ENCODE measurements around the gene CBY1.
A peak's percentile ranks its signal among the peaks of the same experiment; 100 is the strongest.
"Not testable (repeated sequence)": the region's sequence is repeated elsewhere in the genome, so short reads cannot be mapped to it uniquely, and the experiment has no call there.

CBY1 gene

DNA sequence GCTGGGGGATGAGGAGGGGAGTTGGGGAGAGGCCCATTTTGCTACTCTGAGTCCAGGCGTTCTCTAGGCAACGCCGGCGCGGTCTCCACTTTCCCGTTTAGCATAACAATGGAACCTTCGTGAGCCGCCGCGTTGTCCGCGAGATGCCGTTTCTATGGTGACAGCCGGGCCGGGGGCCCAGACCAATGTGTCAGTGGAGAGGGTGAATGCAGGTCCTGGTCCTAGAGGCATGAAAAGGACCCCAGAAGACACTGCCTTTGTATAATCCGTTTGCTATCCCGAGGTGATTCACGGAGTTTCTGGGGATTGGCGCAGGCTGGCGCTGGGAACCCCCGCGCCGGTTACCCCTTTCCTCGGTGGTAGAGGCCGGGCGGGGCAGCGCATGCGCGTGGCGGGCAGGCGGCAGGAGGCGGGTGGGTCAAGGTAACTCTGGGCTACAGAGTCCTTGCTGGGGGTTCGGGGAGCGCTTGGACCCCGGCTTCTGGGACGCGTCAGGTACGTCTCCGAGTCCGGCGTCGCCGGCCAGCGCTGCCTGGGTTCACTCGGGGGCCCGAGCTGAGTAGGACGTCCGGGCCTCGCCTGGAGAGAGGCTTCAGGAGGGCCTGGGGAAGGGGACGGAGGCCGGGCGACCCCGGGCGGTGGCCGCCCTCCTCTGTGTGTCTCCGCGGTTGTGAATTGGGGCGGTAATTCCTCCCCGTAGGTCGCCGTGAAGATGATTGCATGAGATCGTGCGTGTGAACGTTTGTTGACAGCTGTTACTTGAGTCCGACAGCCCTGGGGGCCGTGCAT, at the start of gene CBY1, which contains the start of gene FAM227A:
Gene CBY1 (plus strand): TSS at position 383 of the 789 bp plus-strand sequence. CDS start 11,417 bp downstream, outside the sequence.
Gene FAM227A (minus strand): TSS at position 137 of the 789 bp plus-strand sequence. CDS start 6,224 bp downstream, outside the sequence.
- DNase-seq (ENCODE audit: insufficient read length, low spot score) (peak; percentile 96), FAIRE-seq (peak; percentile 86)

DNA sequence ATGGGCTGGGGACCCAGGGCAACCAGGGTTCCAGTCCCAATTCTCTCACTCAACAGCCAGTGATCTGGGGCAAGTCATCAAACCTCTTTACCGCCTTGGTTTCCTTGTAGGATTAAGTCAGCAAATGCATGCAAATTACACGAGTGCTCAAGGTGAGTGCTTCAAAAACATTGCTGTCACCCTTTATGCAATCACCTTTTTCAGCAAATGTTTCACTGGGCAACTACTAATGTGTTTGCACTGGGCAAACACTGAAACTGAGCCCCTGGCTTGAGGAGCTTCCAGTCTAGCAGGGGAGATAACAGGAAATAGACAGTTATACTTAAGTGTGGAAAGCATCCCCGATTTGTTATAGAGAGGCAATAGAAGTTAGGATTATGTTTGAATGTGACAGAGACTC, 48.8 kb upstream of the CBY1 start:
- DNase-seq (ENCODE audit: insufficient read length, low spot score) (no peak), FAIRE-seq (no peak)

DNA sequence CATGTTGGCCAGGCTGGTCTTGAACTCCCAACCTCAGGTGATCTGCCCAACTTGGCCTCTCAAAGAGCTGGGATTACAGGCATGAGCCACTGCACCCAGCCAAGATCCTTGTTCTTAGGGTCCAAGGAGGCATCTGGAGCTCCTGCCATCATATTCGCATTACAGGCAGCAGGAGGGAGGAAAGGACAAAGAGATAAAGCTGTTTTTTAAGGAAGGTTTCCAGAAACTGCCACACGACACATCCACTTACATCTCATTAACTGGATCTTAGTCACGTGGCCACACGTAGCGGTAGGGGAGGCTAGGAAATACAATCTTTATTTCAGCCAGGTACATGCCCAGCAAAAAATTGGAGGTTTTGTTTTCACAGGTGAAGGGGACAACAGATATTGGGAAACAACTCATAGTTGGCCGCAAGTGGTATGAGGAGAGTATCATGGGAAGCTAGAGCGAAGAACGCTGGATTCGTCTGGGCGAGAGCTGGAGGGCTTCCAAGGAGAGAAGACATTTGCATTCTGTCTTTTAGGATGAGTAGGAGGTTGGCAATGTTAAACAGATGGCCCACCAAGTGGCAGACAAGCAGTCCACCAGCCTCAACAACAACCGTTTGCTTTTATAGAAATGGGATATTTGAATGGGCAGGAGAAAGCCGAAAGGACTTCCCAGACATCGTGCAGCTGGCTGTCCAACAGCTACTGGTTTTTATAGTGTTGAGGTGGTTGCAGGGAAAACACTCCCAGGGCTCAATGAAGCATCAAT, 47.3 kb upstream of the CBY1 start:
- DNase-seq (ENCODE audit: insufficient read length, low spot score) (no peak), FAIRE-seq (no peak)

DNA sequence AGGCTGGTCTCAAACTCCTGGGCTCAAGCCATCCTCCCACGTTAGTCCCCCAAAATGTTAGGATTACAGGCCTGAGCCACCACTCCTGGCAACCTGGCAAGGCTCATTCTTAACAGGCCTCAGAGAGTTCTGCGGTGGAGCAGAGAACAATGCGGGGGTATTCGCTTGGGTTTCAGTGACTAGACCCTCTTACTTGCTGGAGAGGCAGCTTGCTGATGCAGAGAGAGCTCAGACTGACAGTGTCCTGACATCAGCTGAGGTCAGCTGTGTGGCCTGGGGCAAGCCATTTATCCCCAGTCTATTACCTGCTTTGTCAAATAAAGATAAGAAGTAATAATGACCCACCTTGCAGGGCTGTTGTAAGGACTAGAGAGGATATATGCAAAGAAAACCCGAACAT, 46.2 kb upstream of the CBY1 start:
- DNase-seq (ENCODE audit: insufficient read length, low spot score) (no peak), FAIRE-seq (no peak)

DNA sequence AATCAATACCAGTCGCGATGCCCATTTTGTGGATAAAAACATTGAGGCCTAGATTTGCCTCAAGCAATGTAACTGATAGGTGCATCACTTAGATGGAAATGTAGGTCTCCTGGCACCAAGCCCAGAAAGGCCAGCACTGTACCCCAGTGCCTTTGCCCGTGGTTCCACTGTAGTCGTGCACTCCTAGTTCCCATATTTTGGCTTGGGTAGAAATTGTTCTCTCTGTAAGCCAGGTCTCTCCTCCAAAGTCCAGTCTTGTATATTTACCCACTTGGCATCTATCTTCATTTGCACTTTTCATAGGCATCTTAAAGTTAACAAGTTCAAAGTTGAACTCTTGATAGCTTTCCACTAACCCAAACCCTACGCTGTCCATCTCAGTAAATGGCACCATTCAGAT, 44.9 kb upstream of the CBY1 start:
- no peak for FAIRE-seq
- no peak for DNase-seq (ENCODE audit: insufficient read length, low spot score)

DNA sequence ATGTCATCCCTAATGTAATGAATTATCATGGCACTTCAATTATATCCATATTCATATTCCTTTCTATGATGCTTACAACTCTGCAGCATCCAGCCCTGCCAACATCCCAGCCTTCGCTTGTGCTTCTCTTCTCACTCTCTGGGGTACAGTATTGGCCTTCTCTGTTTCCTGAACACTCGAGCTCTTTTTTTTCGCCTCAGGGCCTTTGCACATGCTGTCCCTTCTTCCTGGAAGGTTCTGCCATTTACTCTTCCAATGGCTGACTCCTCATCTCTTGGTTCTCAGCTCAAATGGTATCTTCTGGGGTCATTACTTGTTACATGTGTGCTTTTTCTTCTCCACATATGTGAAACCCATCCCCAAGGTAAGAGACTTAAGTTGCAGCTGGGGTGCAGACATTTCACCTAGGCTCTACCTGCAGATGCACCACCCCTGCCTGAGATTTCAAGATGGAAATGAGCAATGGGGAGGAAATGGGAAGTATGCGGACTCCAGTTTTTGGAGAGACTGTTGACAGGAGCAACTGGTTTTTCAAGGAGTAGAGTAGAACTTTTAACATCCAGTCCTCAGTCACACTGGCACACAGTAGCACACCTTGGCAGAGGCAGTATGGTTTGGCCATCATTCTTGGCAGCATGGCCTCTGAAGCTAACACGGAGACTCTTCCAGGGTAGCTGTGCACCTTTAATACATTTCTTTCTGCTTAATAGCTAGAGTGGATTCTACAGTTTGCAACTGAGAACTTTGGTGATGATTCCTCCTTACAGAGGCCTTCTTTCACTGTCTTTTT, 44.0 kb upstream of the CBY1 start:
- DNase-seq (ENCODE audit: insufficient read length, low spot score) (no peak), FAIRE-seq (no peak)

DNA sequence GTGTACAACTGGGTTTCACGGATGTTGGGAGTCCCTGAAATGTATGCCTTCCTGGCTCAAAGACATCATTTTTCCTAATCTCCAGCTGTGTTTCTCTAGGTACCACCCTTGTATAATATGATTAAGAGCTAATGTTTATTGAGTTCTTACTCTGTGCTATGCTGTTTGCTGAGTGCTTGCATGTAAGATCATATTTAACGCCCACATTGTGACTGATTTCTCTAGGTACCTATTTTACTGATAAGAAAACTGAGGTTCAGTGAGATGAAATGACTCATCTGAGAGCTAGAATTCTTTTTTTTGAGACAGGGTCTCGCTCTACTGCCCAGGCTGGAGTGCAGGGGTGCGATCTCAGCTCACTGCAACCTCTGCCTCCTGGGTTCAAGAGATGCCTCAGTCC, 42.9 kb upstream of the CBY1 start:
- no peak for FAIRE-seq

DNA sequence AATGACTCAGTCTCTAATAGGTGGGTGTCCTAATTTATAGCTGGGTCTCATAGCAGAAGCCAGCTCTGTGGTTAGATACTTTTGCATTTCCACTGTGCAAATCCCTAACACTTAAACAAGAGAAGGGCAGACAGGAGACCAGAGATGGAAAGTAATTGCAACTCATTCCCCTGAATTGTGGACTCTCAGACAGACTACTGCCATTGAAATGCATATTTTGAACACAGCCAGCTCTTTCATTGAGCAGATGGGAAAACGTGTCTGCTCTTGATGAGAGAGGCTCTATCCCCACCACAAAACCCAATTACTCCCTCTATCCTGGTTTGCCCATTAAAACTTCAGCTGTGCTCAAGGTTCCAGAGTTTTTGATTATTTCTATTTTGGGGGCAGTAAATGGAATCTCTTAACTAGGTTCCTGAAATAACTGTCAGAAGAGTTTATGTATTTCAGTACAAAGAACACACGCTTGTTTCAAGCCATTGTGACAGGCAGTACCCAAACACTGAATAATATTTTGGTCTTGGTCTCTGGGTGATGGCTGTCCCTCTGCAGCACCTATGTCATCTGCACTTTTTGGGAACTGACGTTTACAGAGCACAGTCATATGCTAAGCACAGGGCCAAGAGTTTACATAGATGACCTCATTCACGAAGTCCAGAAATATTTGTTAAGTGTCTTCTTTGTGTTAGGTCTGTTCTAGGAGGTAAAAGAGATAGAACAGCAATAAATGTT, 41.9 kb upstream of the CBY1 start:
- no peak for DNase-seq (ENCODE audit: insufficient read length, low spot score)
- no peak for FAIRE-seq

More for the DNA sequence above, 42.9 kb upstream of the CBY1 start:
- no peak for DNase-seq (ENCODE audit: insufficient read length, low spot score)

DNA sequence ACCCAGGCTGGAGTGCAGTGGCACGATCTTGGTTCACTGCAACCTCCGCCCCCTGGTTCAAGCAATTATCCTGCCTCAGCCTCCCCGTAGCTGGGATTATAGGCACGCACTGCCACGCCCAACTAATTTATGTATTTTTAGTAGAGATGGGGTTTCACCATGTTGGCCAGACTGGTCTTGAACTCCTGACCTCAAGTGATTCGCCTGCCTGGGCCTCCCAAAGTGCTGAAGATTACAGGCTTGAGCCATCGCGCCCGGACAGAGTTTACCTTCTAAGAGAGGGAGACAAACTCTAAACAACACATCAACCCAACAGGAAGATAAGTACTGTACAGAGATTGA, 41.4 kb upstream of the CBY1 start:
- DNase-seq (ENCODE audit: insufficient read length, low spot score); FAIRE-seq: not testable (repeated sequence)

DNA sequence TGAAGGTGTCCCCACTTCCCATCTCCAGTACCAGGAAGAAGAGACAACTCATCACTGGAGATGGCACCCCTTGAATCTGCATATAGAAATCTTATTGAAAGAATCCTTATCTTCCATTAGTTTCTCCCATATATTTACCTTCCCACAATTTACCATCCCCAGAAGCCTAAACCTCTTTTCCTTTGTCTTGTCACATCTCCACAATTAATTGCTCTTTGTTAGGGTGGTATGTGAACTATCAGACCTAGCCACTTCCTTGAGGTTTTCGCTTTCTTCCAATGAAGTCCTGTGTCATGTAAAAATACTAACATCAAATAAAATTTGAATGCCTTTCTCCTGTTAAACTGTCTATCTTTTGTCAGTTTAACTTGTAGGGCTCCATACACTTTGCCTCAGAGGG, 38.2 kb upstream of the CBY1 start:
- FAIRE-seq, result no peak
- no peak for DNase-seq (ENCODE audit: insufficient read length, low spot score)

DNA sequence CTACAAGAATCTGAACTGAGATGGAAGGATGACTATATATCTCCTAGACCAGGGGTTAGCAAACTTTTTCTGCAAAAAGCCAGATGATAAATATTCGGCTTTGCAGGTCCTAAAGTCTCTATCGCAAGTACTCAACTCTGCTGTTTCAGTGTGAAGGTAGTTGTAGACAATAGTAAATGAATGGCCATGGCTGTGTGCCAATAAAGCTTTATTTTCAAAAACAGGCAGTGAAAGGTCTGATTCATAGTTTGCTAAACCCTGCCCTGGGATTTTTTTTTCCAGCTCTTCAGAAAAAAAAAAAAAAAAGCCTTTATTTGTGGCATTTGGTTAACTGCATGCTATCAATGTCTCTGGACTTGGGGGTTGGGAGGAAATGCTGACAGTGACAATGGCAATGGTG, 37.8 kb upstream of the CBY1 start:
- DNase-seq (ENCODE audit: insufficient read length, low spot score) (no peak), FAIRE-seq (no peak)

DNA sequence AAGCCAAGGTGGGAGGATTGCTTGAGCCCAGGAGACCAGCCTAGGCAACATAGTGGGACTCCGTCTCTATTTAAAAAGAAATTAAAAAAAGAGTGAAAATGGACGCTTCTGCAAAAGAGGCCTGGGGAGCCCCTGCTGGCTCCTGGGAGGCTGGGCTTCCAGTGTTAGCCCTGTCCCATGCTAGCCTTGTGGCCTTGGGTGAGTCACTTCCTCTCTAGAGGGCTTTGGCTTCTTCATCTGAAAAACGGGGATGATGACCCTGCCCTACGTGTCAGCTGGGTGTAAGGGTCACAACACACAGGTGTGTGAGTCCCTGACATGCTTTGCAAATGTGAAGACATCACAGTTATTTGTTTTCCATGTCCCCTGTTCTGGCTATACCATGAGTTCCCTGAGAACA, 33.1 kb upstream of the CBY1 start:
- DNase-seq (ENCODE audit: insufficient read length, low spot score) (no peak), FAIRE-seq (no peak)

DNA sequence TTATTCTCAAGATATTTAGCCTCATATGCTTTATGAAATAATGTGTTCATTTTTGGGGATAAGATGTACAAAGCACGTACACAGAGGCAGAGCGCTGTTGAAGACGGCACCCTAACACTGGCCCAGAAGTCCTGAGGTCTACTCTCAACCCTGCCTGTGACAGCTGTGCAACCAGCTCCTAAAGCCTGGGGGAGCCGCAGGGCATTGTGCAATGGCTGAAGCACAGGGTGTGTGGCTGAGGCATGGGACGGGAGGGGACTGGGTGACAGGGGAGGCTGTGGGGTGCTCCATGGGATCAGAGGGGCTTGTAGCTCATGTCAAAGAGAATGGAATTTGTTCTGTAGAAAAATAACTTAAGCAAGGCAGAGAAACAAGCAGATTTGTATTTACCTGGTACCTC, 28.0 kb upstream of the CBY1 start:
- no peak for DNase-seq (ENCODE audit: insufficient read length, low spot score)
- no peak for FAIRE-seq

DNA sequence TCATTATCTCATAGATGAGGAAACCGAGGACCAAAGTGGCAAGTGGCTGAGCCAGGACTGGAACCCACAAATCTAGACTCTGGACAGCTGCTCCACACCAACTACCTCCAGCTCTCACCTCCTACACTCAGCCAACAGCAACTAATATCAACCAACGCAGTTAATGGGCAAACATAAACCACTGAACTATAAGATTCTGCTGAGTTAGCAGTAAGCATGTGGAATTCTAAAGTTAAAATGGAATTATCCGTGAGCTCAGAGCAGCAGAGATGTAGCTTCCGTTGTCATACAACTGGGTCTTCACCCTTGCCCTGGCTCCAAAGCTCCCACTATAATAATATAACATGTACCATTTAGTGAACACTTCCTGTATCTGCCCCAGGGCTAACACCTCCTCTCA, 27.3 kb upstream of the CBY1 start:
- no peak for FAIRE-seq
- no peak for DNase-seq (ENCODE audit: insufficient read length, low spot score)

DNA sequence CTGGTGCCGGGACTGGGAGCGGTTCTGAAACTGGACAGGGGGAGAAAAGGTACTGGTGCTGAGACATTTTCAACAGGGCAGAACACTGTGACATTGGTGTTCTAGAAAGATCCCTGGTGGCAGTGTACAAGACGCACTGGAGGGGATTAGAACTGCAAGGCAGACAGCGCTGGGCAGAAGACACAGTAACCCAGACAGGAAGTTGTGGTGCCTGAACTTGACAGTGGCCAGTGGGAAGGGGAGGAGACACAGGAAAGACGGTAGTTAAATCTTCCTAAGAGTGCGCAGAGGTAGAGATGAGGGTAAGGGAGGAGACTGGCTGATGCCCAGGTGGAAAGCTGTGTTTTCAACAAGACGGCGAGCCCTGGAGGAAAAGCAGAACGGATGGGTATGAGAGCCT, 24.7 kb upstream of the CBY1 start:
- FAIRE-seq (no peak), DNase-seq (ENCODE audit: insufficient read length, low spot score) (no peak)

DNA sequence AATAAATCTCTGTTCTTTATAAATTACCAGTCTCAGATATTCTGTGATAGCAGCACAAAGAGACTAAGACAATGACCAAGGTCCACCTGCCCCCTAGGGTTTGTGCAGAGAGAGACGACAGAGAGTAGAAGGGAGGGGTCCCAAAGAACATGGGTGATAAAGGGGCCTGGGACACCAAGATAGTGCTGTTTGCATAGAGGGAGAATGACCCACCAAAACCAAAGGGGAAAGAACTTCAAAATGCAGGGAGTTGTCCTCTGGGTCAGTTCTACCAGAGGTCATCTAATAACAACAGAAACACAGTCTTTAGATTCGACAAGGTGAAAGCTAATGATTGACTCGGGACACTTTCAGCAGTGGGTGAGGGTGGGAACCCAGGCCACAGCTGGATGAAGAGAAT, 23.9 kb upstream of the CBY1 start:
- FAIRE-seq, result no peak

DNA sequence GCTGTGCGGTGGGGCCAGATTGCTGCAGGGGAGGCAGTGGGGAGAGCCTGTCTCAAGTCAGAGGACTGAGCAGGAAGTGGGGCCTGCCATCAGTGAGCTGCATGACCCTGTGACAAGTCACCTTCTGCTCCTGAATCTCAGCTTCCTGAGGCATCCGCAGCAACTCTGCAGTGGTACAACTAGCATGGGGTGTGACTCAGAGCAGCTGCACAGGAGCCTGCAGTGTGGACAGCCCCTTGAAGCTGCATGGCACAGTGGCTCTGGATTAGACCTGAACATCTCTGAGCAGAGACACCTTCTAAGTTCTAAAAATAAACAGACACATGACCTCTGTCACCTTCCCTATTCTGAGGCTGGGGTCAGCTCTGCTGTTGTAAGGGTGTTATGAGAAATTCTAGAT, 18.2 kb upstream of the CBY1 start:
- DNase-seq (ENCODE audit: insufficient read length, low spot score), result no peak
- FAIRE-seq, result no peak

More for the DNA sequence above, 23.9 kb upstream of the CBY1 start:
- DNase-seq (ENCODE audit: insufficient read length, low spot score), result no peak

DNA sequence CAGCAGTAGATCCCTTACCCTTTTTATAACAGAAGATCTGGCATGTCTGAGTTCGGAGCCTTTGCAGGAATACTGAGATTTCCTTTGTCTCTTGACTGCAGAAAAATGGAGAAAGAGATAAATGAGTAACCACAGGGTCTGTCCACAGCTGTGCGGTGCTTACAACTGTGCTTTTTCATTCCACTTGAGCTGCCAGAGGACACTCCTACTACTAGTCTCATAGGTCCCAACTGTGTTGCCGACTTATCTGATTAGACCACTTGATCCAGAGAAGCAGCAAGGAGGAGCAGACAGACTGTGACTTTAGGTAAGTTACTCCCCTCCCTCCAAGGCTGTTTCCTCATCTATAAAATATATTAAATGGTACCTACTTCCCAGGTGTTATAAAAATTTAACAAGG, 17.7 kb upstream of the CBY1 start:
- no peak for DNase-seq (ENCODE audit: insufficient read length, low spot score)
- FAIRE-seq, result no peak

DNA sequence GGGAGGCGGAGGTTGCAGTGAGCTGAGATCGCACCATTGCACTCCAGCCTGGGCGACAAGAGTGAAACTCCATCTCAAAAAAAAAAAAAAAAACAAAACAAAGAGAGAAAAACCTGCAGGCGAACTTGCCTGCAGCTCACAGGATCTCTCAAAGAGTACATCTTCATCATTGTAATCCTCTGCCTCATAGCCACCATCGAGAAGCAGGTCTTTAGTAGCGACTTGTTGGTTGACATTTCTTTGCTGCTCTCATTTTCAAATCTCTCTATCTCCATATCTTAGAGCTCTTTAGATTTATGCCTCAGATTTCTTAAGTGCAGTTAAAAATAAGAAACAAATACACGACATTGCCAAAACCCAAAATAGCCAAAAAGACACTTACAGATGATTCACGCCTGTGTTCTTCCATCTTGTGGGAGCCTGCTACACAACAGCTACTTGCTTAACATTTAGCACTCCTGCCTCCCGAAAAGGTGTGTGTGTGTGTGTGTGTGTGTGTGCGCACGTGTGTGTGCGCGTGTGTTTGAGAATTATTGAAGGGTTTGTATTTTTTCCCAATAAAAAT, 14.9 kb upstream of the CBY1 start:
- no peak for FAIRE-seq

DNA sequence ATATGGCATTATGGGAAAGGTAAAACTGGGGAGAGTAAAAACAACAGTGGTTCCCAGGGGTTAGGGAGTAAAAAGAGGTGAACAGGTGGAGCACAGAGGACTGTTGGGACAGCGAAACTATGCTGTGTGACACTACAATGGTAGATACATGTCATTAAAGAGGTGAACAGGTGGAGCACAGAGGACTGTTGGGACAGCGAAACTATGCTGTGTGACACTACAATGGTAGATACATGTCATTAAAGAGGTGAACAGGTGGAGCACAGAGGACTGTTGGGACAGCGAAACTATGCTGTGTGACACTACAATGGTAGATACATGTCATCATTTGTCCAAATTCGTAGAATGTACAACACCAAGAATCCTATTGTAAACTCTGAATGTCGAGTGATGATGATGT, 12.2 kb upstream of the CBY1 start:
- peak; percentile 92 for FAIRE-seq
- not testable (repeated sequence) for DNase-seq (ENCODE audit: insufficient read length, low spot score)

More for the DNA sequence above, 14.9 kb upstream of the CBY1 start:
- DNase-seq (ENCODE audit: insufficient read length, low spot score), result no peak
